Neutrophil (primary cell): ENCODE results near the gene PPP2R2C.

ENCODE experiments used
- H3K27ac ChIP-seq: fragments of 200-600 bp; sonication (generic); 2 replicates; pipeline ENCODE4 v1.5.1; 2016; ENCODE audit warnings: mild to moderate bottlenecking, moderate library complexity
- H3K27me3 ChIP-seq: fragments of 200-600 bp; sonication (generic); 2 replicates; pipeline ENCODE4 v1.6.0; 2016; ENCODE audit warnings: mild to moderate bottlenecking
- H3K36me3 ChIP-seq: fragments of 200-600 bp; sonication (generic); 2 replicates; pipeline ENCODE4 v1.5.1; 2017
- H3K4me1 ChIP-seq, 2 experiments: fragments of 200-600 bp in 1 of 2; sonication (generic) in 1 of 2; 1 replicate in 1 of 2; 2 replicates in 1 of 2; pipeline versions ENCODE4 v1.5.1 to v1.6.1; 2013 to 2016; ENCODE audit warnings: low read depth in 1 of 2, low read length in 1 of 2, mild to moderate bottlenecking in 1 of 2, moderate library complexity in 1 of 2; ENCODE audit not compliant: control insufficient read depth in 1 of 2, insufficient read depth in 1 of 2
- H3K4me3 ChIP-seq, 2 experiments: fragments of 200-600 bp in 1 of 2; sonication (generic) in 1 of 2; 1 replicate in 1 of 2; 2 replicates in 1 of 2; pipeline ENCODE4 v1.5.1; 2013 to 2016; ENCODE audit warnings: low read depth in 1 of 2, low read length in 1 of 2, mild to moderate bottlenecking in 1 of 2, moderate library complexity in 1 of 2
- H3K9me3 ChIP-seq: fragments of 200-600 bp; sonication (generic); 2 replicates; pipeline ENCODE4 v1.5.1; 2016
- CTCF ChIP-seq: fragments of 200-600 bp; sonication (generic); IDR thresholded peaks from 2 replicates; pipeline ENCODE4 v1.5.1; 2016; ENCODE audit warnings: antibody characterized with exemption

Gene PPP2R2C

GRCh38 chr4:6409381-6409780 lies 63.0 kb downstream of the PPP2R2C start:
- Histone ChIP-seq H3K36me3 (no peaks in the 10 kb centered on the region), H3K9me3 (no peaks in the 10 kb centered on the region), H3K4me3 (no peak overlapping the region), H3K27ac (no peak overlapping the region), H3K4me1 (no peaks in the 10 kb centered on the region), H3K27me3 (peaks cover 21% of the 10 kb centered on the region)
- TF ChIP-seq CTCF: no peak

- TF ChIP-seq CTCF: no peak
- Histone ChIP-seq H3K27me3 (peaks cover 33% of the 10 kb centered on the region), H3K9me3 (no peaks in the 10 kb centered on the region), H3K36me3 (no peaks in the 10 kb centered on the region), H3K27ac (no peak overlapping the region), H3K4me1 (no peaks in the 10 kb centered on the region), H3K4me3 (no peak overlapping the region)
Observed at GRCh38 chr4:6408263-6408662, 64.2 kb downstream of the PPP2R2C start.

- no peaks in the 10 kb centered on the region for H3K4me1 ChIP-seq
- no peaks in the 10 kb centered on the region for H3K36me3 ChIP-seq
- no peaks in the 10 kb centered on the region for H3K9me3 ChIP-seq
- peaks cover 54% of the 10 kb centered on the region for H3K27me3 ChIP-seq
- H3K4me3 ChIP-seq: no peak overlapping the region
- no peak overlapping the region for H3K27ac ChIP-seq
- no peak for TF ChIP-seq CTCF
Observed at GRCh38 chr4:6405397-6405706, 67.1 kb downstream of the PPP2R2C start.

- Histone ChIP-seq H3K4me1 (no peaks in the 10 kb centered on the region), H3K27me3 (peaks cover 55% of the 10 kb centered on the region), H3K36me3 (no peaks in the 10 kb centered on the region), H3K27ac (no peak overlapping the region), H3K4me3 (no peak overlapping the region), H3K9me3 (no peaks in the 10 kb centered on the region)
- TF ChIP-seq CTCF: no peak
Observed at GRCh38 chr4:6404611-6405396, 67.6 kb downstream of the PPP2R2C start.

- no peaks in the 10 kb centered on the region for H3K36me3 ChIP-seq
- no peaks in the 10 kb centered on the region for H3K4me1 ChIP-seq
- H3K4me3 ChIP-seq: no peak overlapping the region
- H3K27me3 ChIP-seq: peaks cover 60% of the 10 kb centered on the region
- no peaks in the 10 kb centered on the region for H3K9me3 ChIP-seq
- no peak for TF ChIP-seq CTCF
- H3K27ac ChIP-seq: no peak overlapping the region
Observed at GRCh38 chr4:6403400-6403685, 69.1 kb downstream of the PPP2R2C start.
